Heart right ventricle (tissue), 16 donors: ENCODE results near the gene SLC39A11. TPM values are rescaled to one million over a fixed set of nuclear protein-coding genes. Genes with fewer than 3 reads are reported as not detected.
"Not testable (repeated sequence)": the region's sequence is repeated elsewhere in the genome, so short reads cannot be mapped to it uniquely, and the experiment has no call there.

Experiments used
- ATAC-seq, 8 donors: fragments of 200-7000 bp; cut with Tn5 transposase; one replicate each; pipeline ENCODE4 v1.9.1; 2020; ENCODE audit warnings: mild to moderate bottlenecking in 8 of 8, moderate library complexity in 8 of 8, moderate number of reproducible peaks in 1 of 8
- DNase-seq, 2 donors: peaks; one replicate each; pipeline ENCODE4 v3.0.0-alpha.2; 2020
- H3K27ac ChIP-seq, 10 donors: fragments of 200-600 bp; sonication (generic) in 2 of 10; one replicate each; pipeline versions ENCODE4 v1.5.0 to v1.8.0; 2020 to 2022; ENCODE audit warnings: mild to moderate bottlenecking in 3 of 10
- H3K27me3 ChIP-seq, 7 donors: fragments of 200-600 bp; one replicate each; pipeline ENCODE4 v1.8.0; 2021 to 2022; ENCODE audit warnings: mild to moderate bottlenecking in 2 of 7
- H3K36me3 ChIP-seq, 9 donors: fragments of 200-600 bp; sonication (generic) in 1 of 9; one replicate each; pipeline versions ENCODE4 v1.5.0 to v1.8.0; 2020 to 2022; ENCODE audit warnings: mild to moderate bottlenecking in 2 of 9
- H3K4me1 ChIP-seq, 9 donors: fragments of 200-600 bp; sonication (generic) in 1 of 9; one replicate each; pipeline versions ENCODE4 v1.5.0 to v1.8.0; 2020 to 2022; ENCODE audit warnings: mild to moderate bottlenecking in 4 of 9
- H3K4me3 ChIP-seq, 10 donors: fragments of 200-600 bp; sonication (generic) in 2 of 10; one replicate each; pipeline versions ENCODE4 v1.5.0 to v1.8.0; 2020 to 2022; ENCODE audit warnings: mild to moderate bottlenecking in 7 of 10, moderate library complexity in 2 of 10
- H3K9me3 ChIP-seq, 11 donors: fragments of 200-600 bp in 10 of 11; sonication (generic) in 2 of 11; one replicate each; pipeline versions ENCODE4 v1.5.0 to v1.8.0; 2013 to 2022; ENCODE audit warnings: mild to moderate bottlenecking in 2 of 11, control low read depth in 1 of 11, moderate library complexity in 1 of 11
- WGBS, 2 donors: extraction: QIAGEN DNeasy Blood & Tissue Kit; methylation state at CpG; one replicate each; pipeline ENCODE4 v1.1.7; 2013; ENCODE audit warnings: inconsistent platforms in 1 of 2; 5-methylcytosine and 5-hydroxymethylcytosine counted together
- intact Hi-C, 10 donors: fragments of 100-400 bp; cut with DNase I; formaldehyde crosslinking; loops; one replicate each; pipeline versions ENCODE4 v1.11.1 to v1.14.2; 2022
- polyA plus RNA-seq, 2 donors: library from polyadenylated mRNA; stranded (reverse); fragments of 200-250 nt; gene quantifications; one replicate each; pipeline ENCODE4 v1.2.3, GENCODE V29; 2013
- total RNA-seq, 10 donors: library from RNA; stranded (reverse); fragmentation: NEBNext Ultra II Directional in 3 of 10; extraction: Animal tissue kit (Norgen Biotek cat#: 25700) in 3 of 10; gene quantifications; one replicate each; pipeline versions ENCODE4 v1.2.1 to v1.2.4, GENCODE V29; 2021 to 2023
- TF ChIP-seq, protein P1 (sequence below), 9 donors: fragments of 200-600 bp; sonication (generic) in 2 of 9; IDR thresholded peaks; one replicate each; pipeline versions ENCODE4 v1.5.0 to v1.8.0; 2021 to 2022; ENCODE audit warnings: antibody characterized with exemption in 9 of 9, mild to moderate bottlenecking in 5 of 9, moderate library complexity in 1 of 9
- donor health status: Arrhythmogenic right ventricular cardiomyopathy.
- donor health status: ischemic (EF 13 %, LVEDD 7.1; RV severe dilation, severe dysfunction).
- donor health status: healthy with polysubstance abuse.
- donor health status: DM: no; HTN: yes; CAD: no.
- donor health status: DM: no; HTN: no; CAD: no.
- donor health status: ischemic (EF 25% LVEDD 6.9; RV normal size, moderate dysfunction).
- donor health status: ischemic (EF 25% LVEDD 5.7; RV mildly dilated, moderate dysfunction).
- donor health status: healthy.
- donor health status: DM: yes; HTN: yes; CAD: no.
- donor health status: Ischemic cardiomyopathy.
- donor health status: ischemic (EF 35%, LVEDD 5.7; RV mildly dilated, moderate dysfunction).
- donor health status: nonischemic (EF 11% LVEDD 7.7; RV severe dilation, severe dysfunction).
- donor health status: DM: yes; HTN: yes; CAD: no.
- donor health status: PGD.
- donor health status: ischemic (EF 29% LVEDD 5.4; RV normal size, mild dysfunction).
- donor health status: nonischemic (EF 23%, LVEDD 6.1; RV moderate dilation, normal function).

SLC39A11 gene
- total and polyA plus RNA-seq, 12 donors, result 2.4 to 11.3 (median 6.4) TPM

DNA sequence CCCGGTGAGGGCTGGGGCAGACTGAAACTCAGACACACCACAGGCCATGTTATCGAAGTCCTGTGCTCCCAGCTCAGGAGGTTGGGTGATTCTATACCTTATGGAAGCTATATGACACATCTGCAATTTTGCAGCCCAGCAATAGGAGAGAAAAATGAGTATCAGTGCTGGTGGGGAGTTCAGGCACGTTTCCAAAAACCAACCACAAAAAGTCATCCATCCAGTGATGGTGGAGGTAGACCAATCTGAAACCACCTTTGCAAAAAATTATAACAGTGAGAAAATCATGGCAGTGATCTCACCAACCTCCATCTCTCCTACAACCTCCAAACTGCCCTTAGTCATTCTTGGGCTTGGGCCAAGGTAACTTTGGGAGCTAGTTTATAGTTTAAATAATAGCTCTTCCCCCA lies 327.9 kb downstream of the SLC39A11 start:
- Histone ChIP-seq H3K4me1 (no peaks in the 10 kb centered on the region), H3K27ac (no peak overlapping the region), H3K27me3 (no peaks in the 10 kb centered on the region), H3K4me3 (no peak overlapping the region), H3K9me3 (peaks cover 0 to 28% (median 3%) of the 10 kb centered on the region in 11 donors), H3K36me3 (no peaks in the 10 kb centered on the region)
- intact Hi-C loops, result no loop called here
- ATAC-seq (no peak), DNase-seq (no peak)
- TF ChIP-seq, protein P1, sequence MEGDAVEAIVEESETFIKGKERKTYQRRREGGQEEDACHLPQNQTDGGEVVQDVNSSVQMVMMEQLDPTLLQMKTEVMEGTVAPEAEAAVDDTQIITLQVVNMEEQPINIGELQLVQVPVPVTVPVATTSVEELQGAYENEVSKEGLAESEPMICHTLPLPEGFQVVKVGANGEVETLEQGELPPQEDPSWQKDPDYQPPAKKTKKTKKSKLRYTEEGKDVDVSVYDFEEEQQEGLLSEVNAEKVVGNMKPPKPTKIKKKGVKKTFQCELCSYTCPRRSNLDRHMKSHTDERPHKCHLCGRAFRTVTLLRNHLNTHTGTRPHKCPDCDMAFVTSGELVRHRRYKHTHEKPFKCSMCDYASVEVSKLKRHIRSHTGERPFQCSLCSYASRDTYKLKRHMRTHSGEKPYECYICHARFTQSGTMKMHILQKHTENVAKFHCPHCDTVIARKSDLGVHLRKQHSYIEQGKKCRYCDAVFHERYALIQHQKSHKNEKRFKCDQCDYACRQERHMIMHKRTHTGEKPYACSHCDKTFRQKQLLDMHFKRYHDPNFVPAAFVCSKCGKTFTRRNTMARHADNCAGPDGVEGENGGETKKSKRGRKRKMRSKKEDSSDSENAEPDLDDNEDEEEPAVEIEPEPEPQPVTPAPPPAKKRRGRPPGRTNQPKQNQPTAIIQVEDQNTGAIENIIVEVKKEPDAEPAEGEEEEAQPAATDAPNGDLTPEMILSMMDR (IDR thresholded peaks at IDR 0.05), result no peak
- 67 to 86% methylated on average over 3 of the region's 3 CpGs for WGBS, 2 donors

DNA sequence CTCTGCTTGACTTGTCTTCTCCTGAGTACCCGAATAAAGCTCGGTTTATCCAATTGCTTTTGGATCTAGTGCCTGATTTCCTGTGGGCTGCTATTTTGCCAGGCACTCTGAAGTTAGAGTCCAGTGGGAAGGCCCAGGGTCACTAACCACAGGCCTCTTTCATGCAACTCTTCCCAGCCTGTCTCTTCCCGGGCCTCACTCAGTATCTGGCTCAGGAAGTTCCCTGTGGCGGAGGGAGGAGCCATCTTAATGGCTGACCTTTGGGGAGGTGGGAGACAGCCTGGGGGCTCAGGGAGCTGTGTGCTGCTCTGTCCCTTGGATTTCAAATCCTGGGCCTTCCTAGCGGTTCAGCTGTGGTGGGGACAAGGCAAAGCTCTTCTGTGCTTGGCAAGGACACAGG lies 328.5 kb downstream of the SLC39A11 start:
- WGBS, 2 donors, result 67 to 74% methylated on average over 5 of the region's 5 CpGs
- TF ChIP-seq, protein P1 (IDR thresholded peaks at IDR 0.05), result no peak
- peaks cover 0 to 22% (median 3%) of the 10 kb centered on the region in 11 donors for H3K9me3 ChIP-seq
- intact Hi-C loops, result no loop called here
- ATAC-seq (no peak), DNase-seq (no peak)
- no peak overlapping the region for H3K4me3 ChIP-seq
- no peak overlapping the region for H3K27ac ChIP-seq
- H3K4me1 ChIP-seq, result no peaks in the 10 kb centered on the region
- H3K36me3 ChIP-seq, result no peaks in the 10 kb centered on the region
- H3K27me3 ChIP-seq, result no peaks in the 10 kb centered on the region

DNA sequence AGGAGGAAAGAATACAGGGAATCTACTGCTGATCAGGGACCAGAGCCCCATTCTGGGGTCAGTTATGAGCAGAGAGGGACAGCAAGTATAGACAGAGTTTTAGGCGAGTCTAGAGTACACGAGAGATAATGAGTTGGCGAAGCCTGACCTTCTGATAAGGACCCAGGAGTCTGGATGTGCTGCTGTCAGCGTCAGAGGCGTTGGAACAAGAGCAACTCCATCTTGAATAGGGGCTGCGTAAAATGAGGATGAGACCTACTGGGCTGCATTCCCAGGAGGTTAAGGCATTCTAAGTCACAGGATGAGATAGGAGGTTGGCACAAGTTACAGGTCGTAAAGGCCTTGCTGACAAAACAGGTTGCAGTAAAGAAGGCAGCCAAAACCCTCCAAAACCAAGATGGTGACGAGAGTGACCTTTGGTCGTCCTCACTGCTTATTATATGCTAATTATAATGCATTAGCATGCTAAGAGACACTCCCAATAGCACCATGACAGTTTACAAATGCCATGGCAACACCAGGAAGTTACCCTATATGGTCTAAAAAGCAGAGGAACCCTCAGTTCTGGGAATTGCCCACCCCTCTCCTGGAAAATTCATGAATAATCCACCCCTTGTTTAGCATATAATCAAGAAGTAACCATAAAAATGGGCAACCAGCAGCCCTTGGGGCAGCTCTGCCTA lies 330.5 kb downstream of the SLC39A11 start:
- ATAC-seq, H3K9me3 ChIP-seq, H3K27me3 ChIP-seq, H3K4me3 ChIP-seq, H3K27ac ChIP-seq, H3K36me3 ChIP-seq, intact Hi-C loops, H3K4me1 ChIP-seq, DNase-seq: not testable (repeated sequence)
- 78 to 83% methylated on average over 9 of the region's 9 CpGs for WGBS, 2 donors

DNA sequence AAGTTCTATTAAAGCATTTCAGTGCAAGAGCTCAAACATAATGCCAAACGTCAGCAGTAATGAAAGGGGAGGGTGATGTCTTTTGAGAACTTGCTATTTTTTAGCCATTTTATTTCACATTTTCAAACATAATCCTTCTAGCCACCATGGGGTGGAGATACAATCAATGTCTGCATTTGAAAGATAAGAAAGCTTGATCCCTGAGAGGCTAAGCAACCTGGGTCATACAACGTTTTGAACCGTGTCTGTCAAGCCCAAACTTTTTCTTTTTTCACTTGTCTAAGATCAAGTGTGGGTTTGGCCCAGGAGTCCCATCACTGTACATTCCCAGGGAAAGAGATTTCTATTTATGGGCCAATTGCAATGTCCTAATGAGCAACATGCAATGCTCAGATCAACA lies 331.1 kb downstream of the SLC39A11 start:
- WGBS, 2 donors, result 69 to 74% methylated on average over 3 of the region's 3 CpGs
- TF ChIP-seq, protein P1 (IDR thresholded peaks at IDR 0.05), result no peak
- Histone ChIP-seq H3K27me3 (no peaks in the 10 kb centered on the region), H3K4me3 (no peak overlapping the region), H3K27ac (no peak overlapping the region), H3K4me1 (no peaks in the 10 kb centered on the region), H3K36me3 (no peaks in the 10 kb centered on the region), H3K9me3 (peaks cover 0 to 11% (median 0%) of the 10 kb centered on the region in 11 donors)
- intact Hi-C loops, result no loop called here
- ATAC-seq (no peak), DNase-seq (no peak)

DNA sequence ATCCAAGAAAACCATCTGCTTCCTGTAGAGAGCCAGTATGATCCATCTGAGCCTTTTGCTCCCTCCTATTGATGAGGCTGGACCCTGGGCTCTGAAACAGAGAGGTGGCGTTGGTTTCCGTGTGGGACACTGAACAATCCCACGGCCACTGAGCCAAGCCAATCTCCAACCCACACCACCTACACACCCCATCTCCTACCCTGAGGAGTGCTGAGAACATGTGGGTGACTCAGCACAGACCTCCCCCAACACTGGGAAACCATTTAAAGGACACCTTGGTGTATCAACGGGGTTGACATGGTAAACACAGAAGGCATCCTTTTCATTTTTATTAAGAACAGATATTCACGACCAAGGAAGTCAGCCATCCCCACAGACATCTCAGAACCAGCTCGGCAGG lies 332.1 kb downstream of the SLC39A11 start:
- intact Hi-C loops, result no loop called here
- DNase-seq (no peak), ATAC-seq (no peak)
- WGBS, 2 donors, result 92 to 94% methylated on average over 6 of the region's 6 CpGs
- Histone ChIP-seq H3K36me3 (no peaks in the 10 kb centered on the region), H3K9me3 (peaks cover 0 to 17% (median 0%) of the 10 kb centered on the region in 11 donors), H3K27ac (no peak overlapping the region), H3K4me1 (no peaks in the 10 kb centered on the region), H3K4me3 (no peak overlapping the region), H3K27me3 (no peaks in the 10 kb centered on the region)
- TF ChIP-seq, protein P1 (IDR thresholded peaks at IDR 0.05), result no peak
